Mesenteric fat pad (tissue), 1 donor: ENCODE results near the gene LINGO4. TPM values are rescaled to one million over a fixed set of nuclear protein-coding genes. Genes with fewer than 3 reads are reported as not detected.
"Not testable (repeated sequence)": the region's sequence is repeated elsewhere in the genome, so short reads cannot be mapped to it uniquely, and the experiment has no call there.

ENCODE experiments used
- DNase-seq: peaks from one replicate; pipeline ENCODE4 v3.0.0-alpha.2; 2020; ENCODE audit warnings: low spot score
- total RNA-seq: library from RNA; stranded (reverse); fragmentation: NEBNext Ultra II Directional; extraction: Animal tissue kit (Norgen Biotek cat#: 25700); gene quantifications from one replicate; pipeline ENCODE4 v1.2.1, GENCODE V29; 2021
- donor health status: DM: yes; HTN: yes; CAD: no.

LINGO4 gene
- total RNA-seq, 1 donor from 2014 or later = not detected

GRCh38 chr1:151790071-151790939 lies 14.9 kb downstream of the LINGO4 start, which contains the start of gene TDRKH:
TSS of gene TDRKH (minus strand) at chr1:151790500. CDS start at chr1:151783022, 7,478 bp downstream.
- peak; percentile 98 for DNase-seq

- DNase-seq = no peak
Measured at GRCh38 chr1:151787689-151788088, 17.5 kb downstream of the LINGO4 start.

- no peak for DNase-seq
Measured at GRCh38 chr1:151783796-151784195, 21.4 kb downstream of the LINGO4 start.

- DNase-seq = no peak
Measured at GRCh38 chr1:151782741-151783140, 22.5 kb downstream of the LINGO4 start.

GRCh38 chr1:151782026-151782425 lies 23.2 kb downstream of the LINGO4 start:
- not testable (repeated sequence) for DNase-seq

GRCh38 chr1:151780736-151781135 lies 24.5 kb downstream of the LINGO4 start:
- DNase-seq = not testable (repeated sequence)

GRCh38 chr1:151779852-151780251 lies 25.4 kb downstream of the LINGO4 start:
- no peak for DNase-seq

GRCh38 chr1:151777317-151777716 lies 27.9 kb downstream of the LINGO4 start:
- DNase-seq = no peak

GRCh38 chr1:151776665-151777062 lies 28.6 kb downstream of the LINGO4 start:
- DNase-seq = no peak

- DNase-seq = no peak
Measured at GRCh38 chr1:151775894-151776664, 29.1 kb downstream of the LINGO4 start.

- no peak for DNase-seq
Measured at GRCh38 chr1:151774256-151774922, 30.8 kb downstream of the LINGO4 start.

- no peak for DNase-seq
Measured at GRCh38 chr1:151773702-151774101, 31.5 kb downstream of the LINGO4 start.

GRCh38 chr1:151769270-151769669 lies 35.9 kb downstream of the LINGO4 start:
- DNase-seq = not testable (repeated sequence)

- DNase-seq = not testable (repeated sequence)
Measured at GRCh38 chr1:151768351-151769066, 36.7 kb downstream of the LINGO4 start.

GRCh38 chr1:151763990-151764389 lies 41.2 kb downstream of the LINGO4 start:
- no peak for DNase-seq

- DNase-seq = peak; percentile 94
Measured at GRCh38 chr1:151762941-151763921, 42.0 kb downstream of the LINGO4 start, which contains the start of gene MRPL9. TSS of gene MRPL9 (minus strand) at chr1:151763496. CDS start at chr1:151763479, 17 bp downstream.

- no peak for DNase-seq
Measured at GRCh38 chr1:151760597-151761385, 44.4 kb downstream of the LINGO4 start.

GRCh38 chr1:151759241-151759640 lies 46.0 kb downstream of the LINGO4 start:
- DNase-seq = no peak

GRCh38 chr1:151756291-151756690 lies 48.9 kb downstream of the LINGO4 start:
- no peak for DNase-seq
